ENCODE measurements around the gene ARIH2. TPM values are rescaled to one million over a fixed set of nuclear protein-coding genes. Genes with fewer than 3 reads are reported as not detected.

Gene ARIH2
- total RNA-seq, 1 donor from 2014 or later: 69.9 TPM

DNA sequence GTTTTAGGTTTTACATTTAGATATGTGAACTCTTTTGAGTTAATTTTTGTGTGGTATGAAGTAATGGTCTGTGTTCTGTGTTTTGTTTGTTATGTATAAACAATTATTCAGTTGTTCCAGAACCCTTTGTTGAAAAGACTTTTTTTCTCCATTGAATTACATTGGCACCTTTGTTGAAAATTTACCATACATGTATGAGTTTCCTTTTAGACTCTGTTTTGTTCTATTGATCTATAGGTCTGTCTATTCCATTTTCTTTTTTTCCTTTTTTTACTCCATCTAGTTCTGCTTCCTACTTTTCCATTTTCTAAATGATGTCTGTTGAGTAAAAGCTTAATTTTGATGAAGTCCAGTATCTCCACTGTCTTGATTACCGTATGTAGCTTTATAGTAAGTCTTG is 31.4 kb downstream of the ARIH2 start:
- TF ChIP-seq, protein P1, sequence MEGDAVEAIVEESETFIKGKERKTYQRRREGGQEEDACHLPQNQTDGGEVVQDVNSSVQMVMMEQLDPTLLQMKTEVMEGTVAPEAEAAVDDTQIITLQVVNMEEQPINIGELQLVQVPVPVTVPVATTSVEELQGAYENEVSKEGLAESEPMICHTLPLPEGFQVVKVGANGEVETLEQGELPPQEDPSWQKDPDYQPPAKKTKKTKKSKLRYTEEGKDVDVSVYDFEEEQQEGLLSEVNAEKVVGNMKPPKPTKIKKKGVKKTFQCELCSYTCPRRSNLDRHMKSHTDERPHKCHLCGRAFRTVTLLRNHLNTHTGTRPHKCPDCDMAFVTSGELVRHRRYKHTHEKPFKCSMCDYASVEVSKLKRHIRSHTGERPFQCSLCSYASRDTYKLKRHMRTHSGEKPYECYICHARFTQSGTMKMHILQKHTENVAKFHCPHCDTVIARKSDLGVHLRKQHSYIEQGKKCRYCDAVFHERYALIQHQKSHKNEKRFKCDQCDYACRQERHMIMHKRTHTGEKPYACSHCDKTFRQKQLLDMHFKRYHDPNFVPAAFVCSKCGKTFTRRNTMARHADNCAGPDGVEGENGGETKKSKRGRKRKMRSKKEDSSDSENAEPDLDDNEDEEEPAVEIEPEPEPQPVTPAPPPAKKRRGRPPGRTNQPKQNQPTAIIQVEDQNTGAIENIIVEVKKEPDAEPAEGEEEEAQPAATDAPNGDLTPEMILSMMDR (IDR thresholded peaks at IDR 0.05): no peak
- Mint-ChIP-seq H3K4me3 (ENCODE audit: unreplicated experiment) (no peak overlapping the region), H3K36me3 (ENCODE audit: low read depth) (peaks cover 6% of the 10 kb centered on the region), H3K27ac (ENCODE audit: unreplicated experiment) (peak overlapping the region; percentile 64), H3K4me1 (ENCODE audit: low read depth) (peaks cover 24% of the 10 kb centered on the region), H3K27me3 (ENCODE audit: low read depth) (no peaks in the 10 kb centered on the region), H3K9me3 (ENCODE audit: low read depth) (no peaks in the 10 kb centered on the region)
- no peak for DNase-seq (ENCODE audit: low spot score)

DNA sequence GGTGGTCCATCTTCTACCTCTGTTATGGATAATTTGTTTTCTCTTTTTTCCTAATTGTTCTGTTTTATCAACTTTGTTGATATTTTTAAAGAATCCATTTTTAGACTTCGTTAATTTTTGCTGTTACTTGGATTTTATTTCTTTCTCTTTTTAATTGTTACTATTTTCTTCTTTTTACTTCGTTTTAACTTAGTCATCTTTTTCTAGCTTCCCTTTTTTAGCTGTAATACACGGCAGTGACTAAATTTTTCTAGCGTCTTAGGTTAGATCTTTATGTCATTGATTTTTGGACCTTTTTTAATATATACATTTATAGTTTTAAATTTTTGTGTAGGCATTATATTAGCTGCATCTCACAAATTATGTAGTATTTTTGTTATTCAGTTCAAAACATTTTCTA is 33.1 kb downstream of the ARIH2 start:
- Mint-ChIP-seq H3K36me3 (ENCODE audit: low read depth) (peaks cover 9% of the 10 kb centered on the region), H3K9me3 (ENCODE audit: low read depth) (no peaks in the 10 kb centered on the region), H3K27me3 (ENCODE audit: low read depth) (no peaks in the 10 kb centered on the region), H3K27ac (ENCODE audit: unreplicated experiment) (no peak overlapping the region), H3K4me3 (ENCODE audit: unreplicated experiment) (no peak overlapping the region), H3K4me1 (ENCODE audit: low read depth) (peaks cover 23% of the 10 kb centered on the region)
- TF ChIP-seq, protein P1 (IDR thresholded peaks at IDR 0.05): no peak
- no peak for DNase-seq (ENCODE audit: low spot score)

DNA sequence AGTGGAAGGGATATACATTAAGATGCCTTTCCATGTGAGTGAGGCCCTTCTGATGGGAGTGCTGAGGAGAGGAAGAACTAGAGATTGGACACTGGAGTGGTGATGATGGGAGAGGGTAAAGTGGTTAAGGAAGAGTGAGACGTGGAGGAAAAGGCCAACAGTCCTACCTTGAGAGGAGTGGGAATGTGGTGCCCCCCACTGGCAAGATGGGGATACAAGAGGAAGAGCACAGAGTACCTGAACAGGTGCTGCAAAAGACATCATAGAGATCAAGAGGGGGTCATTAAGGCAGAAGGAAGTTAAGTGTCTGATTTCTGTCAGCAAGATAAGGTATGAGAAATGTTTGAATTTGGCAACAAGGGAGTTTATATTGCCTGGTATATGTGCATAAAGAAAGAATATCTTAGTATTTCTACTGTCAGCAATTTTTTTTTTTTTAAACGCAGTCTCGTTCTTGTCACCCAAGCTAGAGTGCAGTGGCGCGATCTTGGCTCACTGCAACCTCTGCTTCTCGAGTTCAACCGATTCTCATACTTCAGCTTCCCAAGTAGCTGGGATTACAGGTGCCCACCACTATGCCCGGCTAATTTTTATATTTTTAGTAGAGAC is 34.0 kb downstream of the ARIH2 start:
- Mint-ChIP-seq H3K27me3 (ENCODE audit: low read depth) (no peaks in the 10 kb centered on the region), H3K4me1 (ENCODE audit: low read depth) (peaks cover 23% of the 10 kb centered on the region), H3K36me3 (ENCODE audit: low read depth) (peaks cover 9% of the 10 kb centered on the region), H3K27ac (ENCODE audit: unreplicated experiment) (peak overlapping the region; percentile 53), H3K4me3 (ENCODE audit: unreplicated experiment) (no peak overlapping the region), H3K9me3 (ENCODE audit: low read depth) (no peaks in the 10 kb centered on the region)
- DNase-seq (ENCODE audit: low spot score): no peak
- TF ChIP-seq, protein P1 (IDR thresholded peaks at IDR 0.05): peak; percentile 68

DNA sequence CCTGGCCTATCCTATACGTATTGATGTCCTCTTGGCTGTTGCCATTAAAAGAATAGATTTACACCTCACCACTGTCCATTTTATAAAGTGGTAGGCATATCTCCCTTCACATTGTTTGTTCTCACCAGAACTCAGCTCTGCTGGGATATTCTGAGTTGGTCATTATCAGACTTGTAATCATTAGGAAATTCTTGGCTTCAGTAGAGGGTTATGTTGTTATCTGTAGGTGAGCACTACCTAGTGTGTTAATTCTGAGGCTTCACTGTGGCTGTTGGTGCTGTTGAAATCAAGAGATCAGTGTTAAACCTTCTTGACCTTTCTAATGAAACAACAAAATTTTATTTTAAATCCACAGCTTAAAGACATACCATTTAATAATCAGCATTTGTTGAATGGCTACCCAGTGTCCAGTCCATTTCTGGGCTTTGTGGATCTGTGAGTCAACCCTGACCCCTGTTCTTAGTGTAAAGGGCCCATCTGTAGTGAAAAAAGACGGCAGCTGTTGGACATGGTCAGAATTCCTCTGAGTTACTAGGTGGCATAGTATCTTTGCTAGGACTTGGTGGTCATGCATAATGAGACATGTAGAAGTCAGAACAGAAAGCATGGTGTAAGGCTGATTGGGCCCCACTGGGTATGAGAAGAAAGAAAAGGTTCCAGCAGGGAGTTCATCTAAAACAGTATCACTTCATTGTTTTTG is 38.5 kb downstream of the ARIH2 start:
- H3K4me3 Mint-ChIP-seq (ENCODE audit: unreplicated experiment): no peak overlapping the region
- peaks cover 9% of the 10 kb centered on the region for H3K36me3 Mint-ChIP-seq (ENCODE audit: low read depth)
- no peaks in the 10 kb centered on the region for H3K27me3 Mint-ChIP-seq (ENCODE audit: low read depth)
- H3K9me3 Mint-ChIP-seq (ENCODE audit: low read depth): no peaks in the 10 kb centered on the region
- TF ChIP-seq, protein P1 (IDR thresholded peaks at IDR 0.05): no peak
- H3K4me1 Mint-ChIP-seq (ENCODE audit: low read depth): peaks cover 6% of the 10 kb centered on the region
- peak overlapping the region; percentile 12 for H3K27ac Mint-ChIP-seq (ENCODE audit: unreplicated experiment)
- no peak for DNase-seq (ENCODE audit: low spot score)

- peaks cover 4% of the 10 kb centered on the region for H3K4me1 Mint-ChIP-seq (ENCODE audit: low read depth)
- no peaks in the 10 kb centered on the region for H3K9me3 Mint-ChIP-seq (ENCODE audit: low read depth)
- no peak overlapping the region for H3K27ac Mint-ChIP-seq (ENCODE audit: unreplicated experiment)
- no peak for DNase-seq (ENCODE audit: low spot score)
- no peaks in the 10 kb centered on the region for H3K27me3 Mint-ChIP-seq (ENCODE audit: low read depth)
- no peak overlapping the region for H3K4me3 Mint-ChIP-seq (ENCODE audit: unreplicated experiment)
- TF ChIP-seq, protein P1 (IDR thresholded peaks at IDR 0.05): no peak
- H3K36me3 Mint-ChIP-seq (ENCODE audit: low read depth): peaks cover 5% of the 10 kb centered on the region
Measured at GRCh38 chr3:48960841-48961413, 42.3 kb downstream of the ARIH2 start.
